HepG2 (cell line): ENCODE data around the gene CEBPG. TPM values are rescaled to one million over a fixed set of nuclear protein-coding genes. Genes with fewer than 3 reads are reported as not detected.

Experiments used
- CENPX ChIP-seq: sonication (generic); formaldehyde crosslinking; IDR thresholded peaks from 2 replicates; pipeline ENCODE4 v1.9.0; 2021; ENCODE audit warnings: mild to moderate bottlenecking, missing genetic modification reagents, moderate library complexity
- EED ChIP-seq: sonication (generic); formaldehyde crosslinking; IDR thresholded peaks from 2 replicates; pipeline ENCODE4 v1.5.0; 2020; ENCODE audit warnings: mild to moderate bottlenecking, missing genetic modification reagents
- ELK4 ChIP-seq: sonication (generic); formaldehyde crosslinking; IDR thresholded peaks from 2 replicates; pipeline ENCODE4 v1.9.0; 2021; ENCODE audit warnings: missing genetic modification reagents, borderline replicate concordance
- FOXM1 ChIP-seq: sonication (generic); formaldehyde crosslinking; IDR thresholded peaks from 2 replicates; pipeline ENCODE4 v1.5.0; 2020; ENCODE audit warnings: missing genetic modification reagents
- HIC2 ChIP-seq: sonication (generic); formaldehyde crosslinking; IDR thresholded peaks from 2 replicates; pipeline ENCODE4 v1.9.0; 2022; ENCODE audit warnings: low read depth, missing genetic modification reagents
- NCOA5 ChIP-seq: sonication (generic); formaldehyde crosslinking; IDR thresholded peaks from 2 replicates; pipeline ENCODE4 v1.4.0; 2020; ENCODE audit warnings: missing genetic modification reagents
- NRL ChIP-seq: sonication (generic); formaldehyde crosslinking; IDR thresholded peaks from 2 replicates; pipeline ENCODE4 v1.5.0; 2020; ENCODE audit warnings: missing genetic modification reagents, mild to moderate bottlenecking, moderate library complexity, borderline replicate concordance
- POLR2A ChIP-seq, 2 experiments: IDR thresholded peaks; 2 replicates each; pipeline ENCODE4 v1.6.1; 2011; ENCODE audit warnings: low read depth in 2 of 2, low read length in 2 of 2, mild to moderate bottlenecking in 1 of 2, moderate library complexity in 1 of 2; ENCODE audit not compliant: insufficient read depth in 1 of 2
- RAD51 ChIP-seq: fragments of 450-650 bp; IDR thresholded peaks from 2 replicates; pipeline ENCODE4 v1.6.1; 2016; ENCODE audit warnings: borderline replicate concordance
- RFXANK ChIP-seq: IDR thresholded peaks from 2 replicates; pipeline ENCODE4 v1.6.1; 2016
- SIN3A ChIP-seq: IDR thresholded peaks from 2 replicates; pipeline ENCODE4 v1.6.1; 2011; ENCODE audit warnings: low read depth, mild to moderate bottlenecking, control low read depth, low read length, borderline replicate concordance
- TAF1 ChIP-seq: sonication (generic); formaldehyde crosslinking; IDR thresholded peaks from 2 replicates; pipeline ENCODE4 v1.4.0; 2020; ENCODE audit warnings: missing genetic modification reagents
- THYN1 ChIP-seq: sonication (generic); formaldehyde crosslinking; IDR thresholded peaks from 2 replicates; pipeline ENCODE4 v1.8.1; 2023; ENCODE audit warnings: low read depth, mild to moderate bottlenecking, moderate library complexity, missing genetic modification reagents, borderline replicate concordance
- U2AF2 ChIP-seq: fragments of 200-400 bp; formaldehyde crosslinking; IDR thresholded peaks from 2 replicates; pipeline ENCODE4 v1.6.1; 2017; ENCODE audit warnings: low read depth, mild to moderate bottlenecking, low read length
- WIZ ChIP-seq: sonication (generic); formaldehyde crosslinking; IDR thresholded peaks from 2 replicates; pipeline ENCODE4 v1.5.1; 2020; ENCODE audit warnings: mild to moderate bottlenecking, missing genetic modification reagents
- ZFX ChIP-seq: sonication (generic); formaldehyde crosslinking; IDR thresholded peaks from 2 replicates; pipeline ENCODE4 v1.4.0; 2020; ENCODE audit warnings: mild to moderate bottlenecking, low read depth, missing genetic modification reagents, moderate library complexity
- ZNF296 ChIP-seq: sonication (generic); formaldehyde crosslinking; conservative IDR thresholded peaks from 2 replicates; pipeline ENCODE4 v1.5.0; 2020; ENCODE audit warnings: mild to moderate bottlenecking, missing genetic modification reagents
- ZNF317 ChIP-seq: sonication (generic); formaldehyde crosslinking; IDR thresholded peaks from 2 replicates; pipeline ENCODE4 v1.5.0; 2020; ENCODE audit warnings: mild to moderate bottlenecking, missing genetic modification reagents
- ZNF546 ChIP-seq: sonication (generic); formaldehyde crosslinking; conservative IDR thresholded peaks from 2 replicates; pipeline ENCODE4 v1.8.1; 2023; ENCODE audit warnings: mild to moderate bottlenecking, missing genetic modification reagents
- ZNF766 ChIP-seq: sonication (generic); formaldehyde crosslinking; IDR thresholded peaks from 2 replicates; pipeline ENCODE4 v1.5.0; 2020; ENCODE audit warnings: missing genetic modification reagents, borderline replicate concordance
- ZNF816 ChIP-seq: sonication (generic); formaldehyde crosslinking; IDR thresholded peaks from 2 replicates; pipeline ENCODE4 v1.8.0; 2022; ENCODE audit warnings: missing genetic modification reagents, mild to moderate bottlenecking, borderline replicate concordance
- ZSCAN12 ChIP-seq: sonication (generic); formaldehyde crosslinking; IDR thresholded peaks from 2 replicates; pipeline ENCODE4 v1.9.0; 2021; ENCODE audit warnings: mild to moderate bottlenecking, missing genetic modification reagents
- polyA plus RNA-seq, 8 experiments: library from polyadenylated mRNA; depleted of rRNA in 3 of 8; stranded (reverse) in 7 of 8; unstranded in 1 of 8; fragments of >200 nt; fragmentation: Illumina TruSeq in 4 of 8; extraction: Trizol in 4 of 8; gene quantifications; 2 replicates each; pipeline versions ENCODE4 v1.2.1 to v1.2.3, GENCODE V29; 2011 to 2016; ENCODE audit warnings: low read depth in 4 of 8, missing spikeins in 1 of 8, mixed read lengths in 1 of 8; ENCODE audit not compliant: insufficient read depth in 1 of 8
- total RNA-seq, 5 experiments: library from RNA; depleted of rRNA; stranded (reverse); fragments of >200 nt; fragmentation: Illumina TruSeq; extraction: Trizol; gene quantifications; 2 replicates each; pipeline ENCODE4 v1.2.3, GENCODE V29; 2016; ENCODE audit warnings: low read depth in 1 of 5
- TF ChIP-seq, protein P1 (sequence below), 2 experiments: sonication (generic) in 1 of 2; formaldehyde crosslinking in 1 of 2; IDR thresholded peaks; 2 replicates each; pipeline versions ENCODE4 v1.4.0 to v1.6.1; 2016 to 2020; ENCODE audit warnings: borderline replicate concordance in 1 of 2, low read depth in 1 of 2, mild to moderate bottlenecking in 1 of 2, missing genetic modification reagents in 1 of 2

CEBPG gene
- total and polyA plus RNA-seq, 2 of the 13 experiments (the other 11 are each of a cell fraction or from before 2014, with no cell fraction given) = 25.7 to 34.3 TPM

- TF ChIP-seq POLR2A (IDR thresholded peaks at IDR 0.05; ENCODE audit: insufficient read depth in 1 of 2, low read depth in 2 of 2, low read length in 2 of 2) (peak; percentile 38 to 53; a peak in 3 of 4 replicates), ZFX (peak; percentile 97), U2AF2 (no peak), THYN1 (CRISPR knock-in tag) (peak; percentile 46; the same call in 1 of the 2 replicates), ZNF766 (CRISPR knock-in tag) (peak; percentile 100), CENPX (CRISPR knock-in tag) (no peak), EED (CRISPR knock-in tag) (peak; percentile 98; the same call in 1 of the 2 replicates), HIC2 (peak; percentile 99), ZNF317 (CRISPR knock-in tag) (peak; percentile 94), ZNF296 (CRISPR knock-in tag) (peak; percentile 99), NCOA5 (CRISPR knock-in tag) (peak; percentile 98), TAF1 (CRISPR knock-in tag) (peak; percentile 64), RAD51 (no peak), ZNF546 (CRISPR knock-in tag) (peak; percentile 100), SIN3A (peak; percentile 59; the same call in 1 of the 2 replicates), ELK4 (CRISPR knock-in tag) (peak; percentile 93; the same call in 1 of the 2 replicates), ZNF816 (CRISPR knock-in tag) (peak; percentile 95; the same call in 1 of the 2 replicates), NRL (CRISPR knock-in tag) (peak; percentile 100), ZSCAN12 (CRISPR knock-in tag) (peak; percentile 99), WIZ (CRISPR knock-in tag) (peak; percentile 99), FOXM1 (CRISPR knock-in tag) (no peak; the same call in 1 of the 2 replicates), RFXANK (CRISPR knock-in tag) (peak; percentile 82)
- TF ChIP-seq, protein P1, sequence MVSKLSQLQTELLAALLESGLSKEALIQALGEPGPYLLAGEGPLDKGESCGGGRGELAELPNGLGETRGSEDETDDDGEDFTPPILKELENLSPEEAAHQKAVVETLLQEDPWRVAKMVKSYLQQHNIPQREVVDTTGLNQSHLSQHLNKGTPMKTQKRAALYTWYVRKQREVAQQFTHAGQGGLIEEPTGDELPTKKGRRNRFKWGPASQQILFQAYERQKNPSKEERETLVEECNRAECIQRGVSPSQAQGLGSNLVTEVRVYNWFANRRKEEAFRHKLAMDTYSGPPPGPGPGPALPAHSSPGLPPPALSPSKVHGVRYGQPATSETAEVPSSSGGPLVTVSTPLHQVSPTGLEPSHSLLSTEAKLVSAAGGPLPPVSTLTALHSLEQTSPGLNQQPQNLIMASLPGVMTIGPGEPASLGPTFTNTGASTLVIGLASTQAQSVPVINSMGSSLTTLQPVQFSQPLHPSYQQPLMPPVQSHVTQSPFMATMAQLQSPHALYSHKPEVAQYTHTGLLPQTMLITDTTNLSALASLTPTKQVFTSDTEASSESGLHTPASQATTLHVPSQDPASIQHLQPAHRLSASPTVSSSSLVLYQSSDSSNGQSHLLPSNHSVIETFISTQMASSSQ (IDR thresholded peaks at IDR 0.05; ENCODE audit: low read depth) = no peak; the same call in 1 of the 2 replicates
- TF ChIP-seq, protein P1 (CRISPR knock-in tag; IDR thresholded peaks at IDR 0.05; ENCODE audit: borderline replicate concordance) = peak; percentile 93
Measured at GRCh38 chr19:33392341-33393285, 19.1 kb downstream of the CEBPG start (continued).
